NCI-H82 (cell line): Measurements from ENCODE around the gene GRIK4.

ENCODE experiments used
- DNase-seq: peaks from one replicate; lab custom pipeline; 2025; lab: John Stamatoyannopoulos, UW

GRIK4 gene

DNA sequence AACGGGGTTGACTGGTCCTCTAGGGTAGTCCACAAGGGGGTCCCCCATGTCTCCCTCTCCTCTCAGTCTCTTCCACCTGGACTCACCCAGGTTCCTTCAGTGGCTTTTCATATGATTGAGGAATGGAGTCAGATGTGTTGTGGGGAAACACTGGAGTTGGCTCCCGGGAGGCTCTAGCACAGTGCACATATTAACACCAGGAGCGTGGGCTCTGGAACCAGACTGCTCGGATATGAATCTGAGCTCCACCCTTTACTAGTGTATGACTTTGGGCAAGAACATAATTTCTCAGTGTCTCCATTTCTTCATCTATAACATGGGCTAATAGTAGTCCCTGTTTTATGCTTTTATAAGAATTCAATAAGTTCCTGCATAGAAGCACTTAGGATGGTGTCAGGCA, 157.0 kb downstream of the GRIK4 start:
- no peak for DNase-seq

DNA sequence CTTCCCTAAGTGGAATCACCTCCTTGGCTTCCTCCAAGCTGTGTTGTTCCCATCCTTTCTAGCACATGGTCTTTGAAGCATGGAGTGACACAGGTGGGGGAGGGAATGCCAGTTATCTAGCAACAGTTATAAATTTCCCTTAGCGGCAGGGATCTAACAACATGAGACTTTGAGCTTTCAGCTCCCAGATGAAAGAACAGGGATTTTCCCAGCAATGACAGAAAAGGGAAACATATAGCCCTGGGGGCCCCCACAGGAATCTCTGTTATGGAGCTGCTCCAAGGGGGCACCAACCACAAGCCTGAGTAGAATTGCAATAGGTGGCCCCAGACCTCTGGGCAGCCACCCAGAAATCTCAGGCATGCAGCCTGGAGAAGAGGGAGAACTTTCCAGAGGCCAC, 163.0 kb downstream of the GRIK4 start:
- no peak for DNase-seq

DNA sequence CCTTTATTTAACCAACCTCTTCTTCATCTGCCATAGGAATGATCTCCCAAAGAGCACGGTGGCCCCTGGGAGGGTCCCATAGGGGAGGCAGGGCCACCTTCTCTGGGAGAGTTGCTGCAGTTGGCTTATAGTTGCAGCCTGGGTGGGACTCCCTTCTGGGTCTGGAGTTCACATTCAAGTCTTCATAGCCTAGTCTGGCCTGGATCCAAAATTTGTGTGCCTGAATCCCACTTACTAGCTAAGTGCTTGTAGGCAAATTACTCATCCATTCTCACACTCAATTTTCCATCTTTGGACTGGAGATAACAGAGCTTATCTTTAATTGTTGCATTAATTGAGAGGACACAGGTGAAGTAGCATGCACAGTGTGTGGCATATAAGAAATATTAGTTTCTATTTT, 163.6 kb downstream of the GRIK4 start:
- no peak for DNase-seq

DNA sequence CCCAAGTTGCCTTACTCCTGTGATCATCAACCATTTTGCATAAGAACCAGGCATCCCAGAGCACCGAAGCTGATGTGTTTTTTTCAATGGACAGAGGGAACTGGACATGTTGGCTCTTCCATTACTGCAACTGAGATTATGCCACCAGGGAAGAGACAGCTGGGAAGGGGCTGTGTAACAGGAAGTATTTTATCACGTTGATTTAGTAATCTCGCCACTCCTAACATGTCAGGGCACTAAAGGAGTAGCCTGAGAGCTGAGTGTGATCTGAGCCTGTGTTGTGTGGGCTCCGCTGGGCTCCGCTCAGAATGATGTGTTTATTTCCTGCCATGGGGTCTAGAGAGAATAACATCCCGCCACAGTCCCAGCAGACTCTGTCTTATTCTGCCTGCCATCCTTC, 165.4 kb downstream of the GRIK4 start:
- peak; percentile 9 for DNase-seq

DNA sequence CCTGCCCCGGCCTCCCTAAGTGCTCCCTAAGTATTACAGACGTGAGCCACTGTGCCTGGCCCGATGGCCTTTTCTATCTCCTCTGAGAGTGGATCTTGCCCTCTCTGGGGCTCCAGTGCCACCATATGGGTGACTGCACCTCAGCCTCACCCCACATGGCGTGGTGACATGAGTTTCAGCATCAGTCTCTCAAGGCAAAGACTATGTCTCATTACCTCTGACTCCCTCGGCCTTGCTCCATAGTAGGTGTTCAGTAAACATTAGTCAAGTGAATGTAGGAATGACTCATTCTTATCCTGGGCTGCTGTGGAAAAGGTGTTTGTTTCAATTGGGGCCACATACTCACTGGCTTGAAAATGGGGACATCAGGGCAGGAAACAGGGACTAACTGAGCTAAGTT, 168.8 kb downstream of the GRIK4 start:
- no peak for DNase-seq

DNA sequence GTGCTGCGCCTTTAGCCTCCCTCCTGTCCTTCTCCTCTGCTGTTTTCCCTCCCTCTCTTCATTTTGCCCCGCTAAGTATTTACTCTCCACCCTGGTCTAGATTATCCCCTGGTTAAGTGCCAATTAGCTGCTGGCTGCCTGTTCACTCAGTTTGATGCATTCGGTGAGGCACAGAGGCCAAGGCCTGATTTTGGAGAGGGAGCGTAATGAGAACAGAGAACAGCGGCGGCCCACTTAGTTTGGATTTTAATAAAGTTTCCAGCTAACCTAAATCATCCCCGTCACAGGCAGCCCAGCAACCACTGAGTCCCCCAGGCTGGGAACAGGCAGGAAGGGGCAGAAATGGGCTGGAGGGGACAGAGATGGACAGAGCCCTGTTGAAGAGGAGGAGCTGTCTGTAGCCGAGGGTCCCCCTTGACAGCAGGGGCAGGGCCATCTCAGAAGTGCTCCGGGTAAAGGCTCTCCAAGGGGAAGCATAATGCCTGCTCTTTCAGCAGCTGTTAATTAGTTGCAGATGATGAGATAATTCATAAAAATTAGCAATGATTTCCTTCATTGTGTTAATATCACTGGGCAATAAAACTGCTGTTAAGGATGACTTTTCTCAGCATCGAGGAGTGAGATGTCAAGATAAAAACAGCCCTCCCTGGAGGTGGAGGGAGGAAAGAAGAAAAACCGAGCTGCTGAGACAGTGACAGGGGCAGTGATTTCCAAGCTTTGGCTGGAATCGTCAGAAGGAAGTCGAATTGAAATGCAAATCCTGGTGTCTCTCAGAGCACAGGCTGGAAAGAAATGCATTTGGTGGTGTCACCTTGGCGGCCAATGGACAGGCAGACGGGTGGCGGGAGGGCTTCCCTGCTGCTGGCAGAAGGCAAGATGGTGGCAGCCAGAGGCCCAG, 170.1 kb downstream of the GRIK4 start:
- peak; percentile 40 for DNase-seq

DNA sequence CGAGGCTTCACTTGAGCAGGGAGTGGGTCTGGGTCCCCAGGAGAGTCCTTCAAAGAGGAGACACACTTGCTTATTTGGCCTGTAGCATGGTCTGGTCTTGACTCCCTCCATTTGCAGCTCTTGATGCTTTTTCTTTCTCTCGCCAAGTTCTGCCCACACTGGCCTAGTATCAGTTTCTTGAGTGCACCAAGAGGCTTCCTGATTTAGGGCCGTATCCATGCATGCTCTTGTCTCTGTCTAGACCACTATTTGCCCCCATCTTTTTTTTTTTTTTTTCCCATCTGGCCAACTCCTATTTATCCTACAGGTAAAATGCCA, 170.7 kb downstream of the GRIK4 start:
- DNase-seq = no peak

DNA sequence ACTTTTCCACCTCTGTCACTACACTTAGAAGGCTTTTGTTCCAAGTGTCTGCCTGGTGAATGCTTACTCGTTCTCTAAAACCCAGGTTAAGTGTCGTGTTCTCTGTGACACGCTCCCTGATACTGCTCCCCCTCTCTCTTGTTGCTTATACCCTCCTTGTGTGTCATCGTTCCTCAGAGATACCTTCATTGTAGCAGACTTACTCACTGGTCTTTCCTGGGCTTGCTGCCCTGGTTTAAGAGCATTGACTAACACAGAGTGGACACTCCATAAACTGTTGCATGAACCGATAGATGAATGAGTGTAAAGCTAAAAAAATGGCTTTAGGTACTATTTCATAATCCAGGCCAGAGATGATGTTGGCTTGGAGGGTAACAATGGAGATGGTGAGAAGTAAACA, 171.3 kb downstream of the GRIK4 start:
- no peak for DNase-seq

DNA sequence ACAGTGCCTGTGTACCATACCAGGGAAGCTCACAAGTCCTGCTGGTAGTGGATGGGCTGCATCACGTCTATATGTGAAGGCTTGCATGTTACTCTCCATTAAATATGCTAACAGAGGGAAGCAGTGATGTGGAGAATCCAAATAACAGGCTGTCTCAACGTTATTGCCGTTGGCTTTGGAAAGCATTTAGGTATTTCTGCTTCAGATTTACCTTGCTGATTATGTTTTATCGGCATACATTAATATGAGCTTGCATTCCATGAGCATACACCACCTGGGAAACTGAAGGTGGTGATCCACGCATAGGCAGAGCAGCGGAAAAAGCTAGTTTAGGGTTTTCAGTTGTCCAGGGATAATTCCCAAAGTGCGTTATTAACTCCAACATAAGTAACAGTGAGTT, 175.0 kb downstream of the GRIK4 start:
- peak; percentile 20 for DNase-seq

DNA sequence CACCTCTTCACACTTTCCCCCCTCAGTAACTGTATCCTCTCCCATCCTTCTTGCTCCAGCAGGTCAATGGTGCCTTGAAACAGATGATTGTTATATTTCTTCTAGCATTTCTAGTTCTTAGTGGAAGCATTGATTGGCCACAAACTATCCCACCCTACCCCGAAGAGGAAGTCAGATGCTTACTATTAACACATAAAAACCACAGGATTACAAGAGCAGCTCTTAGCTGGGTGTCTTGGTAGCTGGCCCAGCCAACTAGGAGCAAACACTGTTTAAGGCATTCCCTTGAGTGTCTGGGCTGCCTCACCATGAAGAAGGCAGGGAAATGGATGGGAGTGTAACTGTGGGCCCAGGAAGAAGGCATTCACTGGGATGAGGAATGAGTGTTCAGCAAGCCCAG, 176.6 kb downstream of the GRIK4 start:
- DNase-seq = no peak

DNA sequence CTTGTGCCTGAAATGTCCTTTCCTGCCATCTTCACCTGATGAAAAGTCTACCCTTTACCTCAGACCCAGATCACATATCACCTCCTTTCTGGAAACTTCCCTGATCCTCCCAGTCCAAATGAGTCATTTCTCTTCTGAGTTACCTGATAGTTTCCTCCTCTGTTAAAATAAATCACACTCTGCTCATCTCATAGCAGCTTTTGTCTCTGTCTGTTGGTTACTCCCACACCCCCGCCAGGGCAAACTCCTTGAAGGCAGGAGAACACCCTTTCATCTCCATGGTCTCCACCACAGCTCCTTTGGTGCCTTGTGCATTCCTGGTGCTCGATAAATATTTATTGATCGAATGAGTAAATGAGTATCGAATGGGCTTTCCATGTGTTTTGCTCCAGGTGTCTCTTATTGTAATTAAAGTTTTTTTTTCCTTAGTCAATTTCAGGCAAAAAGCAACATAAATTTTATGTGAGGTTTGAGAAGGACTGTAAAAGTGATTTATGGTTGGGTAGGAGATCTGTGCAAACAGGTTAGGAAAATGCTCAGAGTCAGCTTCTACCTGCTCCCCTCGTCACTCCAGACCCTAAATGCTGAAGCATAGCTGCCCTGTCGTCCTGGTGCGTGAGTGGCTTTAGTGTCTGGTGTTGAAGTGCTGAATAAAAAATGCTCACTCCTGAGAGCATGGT, 178.2 kb downstream of the GRIK4 start:
- DNase-seq = no peak

DNA sequence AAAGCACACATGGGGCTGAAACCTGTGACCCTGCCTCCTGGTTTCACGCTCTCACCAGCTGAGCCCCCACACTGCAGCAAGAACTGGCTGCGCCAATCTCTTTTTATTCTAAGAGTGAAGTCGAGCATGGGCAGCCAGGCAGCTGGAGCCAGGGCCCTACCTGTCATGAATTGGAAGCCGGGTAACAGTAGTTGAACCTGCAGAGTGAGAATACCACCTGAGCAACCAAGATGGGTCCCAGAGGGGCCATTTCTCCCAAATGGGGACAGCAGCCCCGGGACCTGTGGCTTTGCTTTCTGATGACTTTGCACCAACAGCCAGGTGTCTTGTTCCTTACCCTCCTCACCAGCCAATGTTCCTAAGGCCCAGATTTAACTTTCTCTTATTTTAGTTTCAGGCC, 178.9 kb downstream of the GRIK4 start:
- DNase-seq = no peak

DNA sequence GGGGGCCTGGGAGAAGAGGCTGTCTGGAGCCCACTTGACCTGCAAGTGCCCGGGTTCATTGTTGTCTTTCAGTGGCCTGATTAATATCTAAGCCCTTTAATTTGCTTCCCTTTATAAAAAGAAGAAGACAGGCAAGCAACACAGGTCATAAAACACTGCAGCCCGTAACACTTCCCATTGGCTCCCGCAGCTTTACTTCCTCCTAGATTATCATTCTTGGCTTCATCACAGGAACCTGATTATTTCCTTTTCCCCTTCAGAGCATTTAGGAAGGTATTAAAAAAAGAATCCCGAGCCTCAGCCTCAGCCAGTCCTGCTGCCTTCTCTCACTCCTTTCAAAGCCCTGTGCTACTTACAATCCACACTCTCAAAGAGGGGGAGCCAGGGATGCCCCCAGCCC, 183.2 kb downstream of the GRIK4 start:
- no peak for DNase-seq

DNA sequence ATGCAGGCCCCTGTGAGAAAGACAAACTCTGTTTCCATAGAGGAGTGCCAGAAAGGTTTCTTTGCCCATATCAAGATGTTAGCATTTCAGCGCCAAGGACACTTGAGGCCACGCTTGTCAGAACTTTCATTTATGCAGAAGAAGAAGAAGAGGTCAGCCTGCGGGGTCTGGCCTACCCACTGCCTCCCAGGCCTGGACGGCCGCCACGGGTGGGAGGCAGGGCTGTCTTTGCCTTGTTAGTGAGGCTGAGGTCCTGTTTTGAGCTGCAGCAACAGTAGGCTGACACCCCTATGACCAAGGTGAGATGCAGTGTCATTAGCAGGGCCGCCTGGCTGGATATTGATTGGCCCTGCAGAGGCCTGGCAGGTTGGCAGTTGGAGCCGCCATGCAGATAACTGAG, 183.9 kb downstream of the GRIK4 start:
- no peak for DNase-seq

DNA sequence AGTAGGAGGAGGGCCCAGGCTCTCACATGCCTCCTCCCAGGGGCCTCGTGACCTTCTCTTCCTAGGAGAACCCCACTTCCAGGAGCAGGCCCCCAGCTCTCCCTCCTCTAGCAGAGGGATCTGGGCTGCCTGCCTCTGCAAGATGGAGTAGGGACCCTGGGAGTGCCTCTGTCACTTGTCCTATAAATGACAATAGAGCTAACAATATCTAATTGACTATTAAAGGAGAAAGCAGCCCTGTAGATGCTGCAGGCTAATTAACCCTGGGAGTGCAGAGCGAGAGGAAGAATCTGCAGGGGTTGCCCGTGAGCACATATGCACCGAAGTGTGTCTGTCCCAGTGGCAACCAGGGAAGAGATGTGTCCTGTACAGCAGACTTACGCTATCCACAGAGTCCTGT, 184.4 kb downstream of the GRIK4 start:
- no peak for DNase-seq

DNA sequence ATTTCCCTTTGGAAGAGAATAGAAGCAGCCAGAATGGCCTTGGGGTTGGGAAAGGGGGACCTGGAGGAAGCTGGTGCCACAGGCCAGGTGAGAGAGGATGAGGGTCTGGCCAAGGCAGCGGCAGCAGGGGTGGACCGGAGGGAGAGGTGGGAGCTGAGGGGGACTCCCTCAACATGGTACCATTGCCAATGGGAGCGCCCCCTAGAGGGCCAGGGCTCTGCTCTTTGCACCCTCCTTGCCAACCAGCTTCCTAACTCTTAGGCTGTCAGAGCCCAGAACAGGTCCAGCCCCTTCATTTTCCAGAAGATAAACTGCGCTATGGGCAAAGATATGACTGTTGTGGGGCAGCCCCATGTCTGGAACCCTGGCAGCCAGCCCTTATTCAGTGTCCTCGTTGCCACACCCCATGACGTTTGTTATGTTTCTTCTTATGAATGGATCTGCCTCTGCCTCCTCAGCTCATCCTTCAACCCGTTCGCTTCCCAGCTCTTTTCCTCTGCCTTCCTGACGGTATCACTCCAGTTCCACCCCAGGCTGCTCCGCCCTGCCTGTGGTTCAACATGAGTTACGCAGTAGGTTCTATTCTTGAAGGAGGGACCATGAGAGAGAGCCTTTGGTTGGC, 185.2 kb downstream of the GRIK4 start:
- DNase-seq = no peak

DNA sequence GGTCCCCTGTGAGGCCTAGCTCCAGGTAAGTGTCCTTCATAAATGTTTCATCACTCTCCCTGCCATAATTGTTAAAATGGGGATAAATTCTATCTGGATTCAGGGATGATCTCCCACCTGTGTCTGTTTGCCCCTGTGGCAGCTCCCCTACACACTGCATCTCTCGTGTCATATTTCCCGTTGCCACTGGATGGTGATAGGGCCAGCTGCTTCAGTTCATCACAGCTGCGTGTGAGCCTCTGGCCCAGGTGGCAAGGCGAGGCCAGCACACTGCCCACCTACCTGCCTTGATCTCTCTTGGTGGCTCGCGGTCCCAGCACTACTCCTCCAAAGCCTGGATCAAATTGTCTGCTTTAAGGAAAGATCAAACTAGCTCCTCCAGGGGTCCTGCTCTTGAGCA, 187.4 kb downstream of the GRIK4 start:
- peak; percentile 10 for DNase-seq

DNA sequence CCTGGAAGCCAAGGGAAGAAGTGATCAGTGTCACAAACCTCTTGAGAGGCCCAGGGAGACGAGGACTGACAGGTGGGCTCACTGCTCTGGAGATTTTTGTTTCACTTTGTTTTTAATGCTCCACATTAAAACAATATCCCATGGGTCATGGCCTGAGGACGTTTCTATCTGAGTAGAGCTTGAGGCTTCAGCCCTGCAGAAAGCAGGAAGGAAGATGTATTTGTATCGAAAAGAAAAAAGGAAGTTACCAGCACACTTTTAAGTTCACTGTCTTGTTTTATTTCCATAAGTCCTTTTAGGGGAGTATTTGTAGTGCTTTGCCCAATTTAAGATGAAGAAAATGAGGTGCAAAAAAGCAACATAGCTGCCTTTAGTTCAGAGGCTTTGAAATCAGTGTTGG, 191.1 kb downstream of the GRIK4 start:
- DNase-seq = no peak

DNA sequence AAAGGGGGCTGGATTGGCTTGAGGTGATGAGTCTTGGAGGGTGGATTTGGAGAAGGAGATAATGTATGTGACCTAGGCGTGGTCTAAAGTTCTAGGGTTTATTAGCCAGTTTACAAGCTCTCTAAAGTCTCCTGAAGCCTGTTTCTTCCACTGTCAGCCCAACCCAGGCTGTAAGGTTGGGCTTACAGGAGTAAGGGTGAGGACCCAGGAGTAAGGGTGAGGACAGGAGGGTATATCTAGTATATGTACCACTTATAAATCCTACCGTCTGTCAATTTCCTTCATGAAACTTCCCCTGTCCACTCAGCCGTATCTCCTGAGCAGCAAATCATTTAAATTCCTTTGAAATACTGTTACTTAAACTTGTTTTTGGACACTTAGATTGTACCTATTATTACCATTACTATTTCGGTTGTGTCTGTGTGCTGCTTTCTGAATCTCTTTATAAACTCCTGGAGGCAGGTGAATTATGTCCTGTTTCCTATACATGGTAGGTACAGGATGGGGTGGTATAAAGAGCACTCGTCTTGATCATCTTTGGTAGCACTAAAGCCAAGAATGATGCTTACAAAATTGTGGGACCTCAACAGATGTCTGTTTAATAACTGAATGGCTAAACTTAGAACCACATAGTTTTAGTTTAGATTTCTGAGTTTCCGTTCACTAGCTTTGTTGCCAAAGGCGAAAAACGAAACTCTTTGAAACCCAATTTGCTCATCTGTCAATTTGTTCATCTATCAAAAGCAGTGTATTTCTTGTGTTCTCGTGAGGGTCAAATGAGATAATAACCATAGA, 192.0 kb downstream of the GRIK4 start:
- no peak for DNase-seq

DNA sequence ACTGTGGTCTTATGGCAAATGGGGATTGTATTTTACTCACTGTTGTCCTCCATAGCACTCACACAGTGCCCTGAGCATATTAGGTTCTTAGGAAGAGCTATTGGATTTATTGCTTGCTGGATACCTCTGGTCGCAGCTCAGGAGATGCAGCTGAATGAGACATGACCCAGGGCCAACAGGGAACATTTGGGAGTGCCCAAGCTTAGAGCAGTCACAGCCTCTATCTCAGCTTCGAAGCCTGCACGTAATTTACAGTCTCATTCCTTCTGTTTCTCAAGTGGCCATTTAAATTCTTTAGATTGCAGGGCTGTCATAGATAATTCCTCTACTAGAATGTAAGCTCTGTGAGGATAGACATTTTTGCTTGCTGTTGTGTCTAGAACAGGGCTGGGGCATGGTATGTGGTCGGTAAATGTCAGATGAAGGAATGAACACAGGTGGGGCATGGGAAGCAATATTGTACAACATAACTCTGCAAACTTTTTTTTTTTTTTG, 192.8 kb downstream of the GRIK4 start:
- no peak for DNase-seq

DNA sequence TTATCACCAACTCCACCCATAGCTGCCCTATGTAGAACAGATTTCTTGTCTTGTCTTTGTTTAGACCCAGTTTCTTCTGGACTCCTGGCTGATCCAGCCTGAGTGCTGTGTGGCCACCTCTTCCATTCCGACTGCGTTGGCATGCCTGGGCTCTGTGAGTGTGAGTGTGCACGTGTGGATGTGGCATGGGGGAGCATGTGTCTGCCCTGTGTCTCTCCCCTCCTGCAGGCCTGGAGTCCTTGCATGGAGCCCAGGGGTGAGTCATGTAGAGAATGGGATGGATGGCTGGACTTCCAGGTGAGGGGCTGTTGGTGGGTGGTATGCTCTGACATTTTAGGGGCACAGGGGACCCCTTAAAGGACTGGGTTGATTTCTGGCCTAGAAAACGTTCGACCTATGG, 194.7 kb downstream of the GRIK4 start:
- no peak for DNase-seq

DNA sequence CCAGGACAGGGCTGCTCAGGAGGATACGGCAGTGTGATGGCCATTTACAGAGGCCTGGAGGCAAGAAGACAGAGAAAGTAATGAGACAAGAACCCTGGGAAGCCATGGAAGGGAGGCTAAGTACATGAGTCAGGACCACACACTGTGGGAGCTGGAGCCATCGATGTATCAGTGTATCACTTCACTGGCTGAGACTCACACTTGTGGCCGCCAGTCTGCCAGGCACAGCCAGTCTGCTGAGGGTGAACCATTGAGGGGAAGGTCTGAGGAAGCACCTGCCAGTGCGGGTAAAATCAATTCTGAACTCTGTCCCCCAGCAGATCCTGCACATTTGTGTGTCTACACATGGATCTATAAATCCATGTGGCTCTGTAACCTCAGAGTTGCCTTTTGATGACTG, 195.6 kb downstream of the GRIK4 start:
- DNase-seq = no peak
